Thyroid gland (tissue), 4 donors: ENCODE data around the gene CEP72.

Experiments used
- POLR2A ChIP-seq, 2 donors: fragments of 450-650 bp; IDR thresholded peaks; one replicate each; pipeline ENCODE4 v1.6.1; 2017; ENCODE audit warnings: antibody characterized with exemption in 2 of 2, mild to moderate bottlenecking in 2 of 2, moderate library complexity in 1 of 2
- TF ChIP-seq, protein P1 (sequence below), 6 experiments: fragments of 200-600 bp in 3 of 6; fragments of 450-650 bp in 3 of 6; sonication (generic) in 3 of 6; IDR thresholded peaks; one replicate each; pipeline ENCODE4 v1.5.1; 2016 to 2019; ENCODE audit warnings: antibody characterized with exemption in 6 of 6, mild to moderate bottlenecking in 2 of 6, inconsistent platforms in 1 of 6, moderate library complexity in 1 of 6

DNA sequence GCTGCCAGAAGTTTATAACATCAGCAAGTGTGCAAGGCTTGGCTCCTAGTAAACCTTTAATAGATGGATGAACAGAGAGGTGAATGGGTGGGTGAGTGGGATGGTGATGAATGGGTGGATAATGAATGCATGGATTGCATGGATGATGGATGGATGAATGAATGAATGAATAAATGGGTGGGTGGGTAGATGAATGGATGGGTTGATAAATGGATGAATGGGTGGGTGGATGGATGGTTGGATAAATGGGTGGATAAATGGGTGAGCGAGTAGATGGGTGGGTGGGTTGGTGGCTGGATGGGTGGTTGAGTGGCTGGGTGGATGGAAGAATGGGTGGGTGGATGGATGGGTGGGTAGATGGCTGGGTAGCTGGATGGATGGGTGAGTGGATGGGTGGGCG lies 28.5 kb upstream of the CEP72 start:
- TF ChIP-seq, protein P1, sequence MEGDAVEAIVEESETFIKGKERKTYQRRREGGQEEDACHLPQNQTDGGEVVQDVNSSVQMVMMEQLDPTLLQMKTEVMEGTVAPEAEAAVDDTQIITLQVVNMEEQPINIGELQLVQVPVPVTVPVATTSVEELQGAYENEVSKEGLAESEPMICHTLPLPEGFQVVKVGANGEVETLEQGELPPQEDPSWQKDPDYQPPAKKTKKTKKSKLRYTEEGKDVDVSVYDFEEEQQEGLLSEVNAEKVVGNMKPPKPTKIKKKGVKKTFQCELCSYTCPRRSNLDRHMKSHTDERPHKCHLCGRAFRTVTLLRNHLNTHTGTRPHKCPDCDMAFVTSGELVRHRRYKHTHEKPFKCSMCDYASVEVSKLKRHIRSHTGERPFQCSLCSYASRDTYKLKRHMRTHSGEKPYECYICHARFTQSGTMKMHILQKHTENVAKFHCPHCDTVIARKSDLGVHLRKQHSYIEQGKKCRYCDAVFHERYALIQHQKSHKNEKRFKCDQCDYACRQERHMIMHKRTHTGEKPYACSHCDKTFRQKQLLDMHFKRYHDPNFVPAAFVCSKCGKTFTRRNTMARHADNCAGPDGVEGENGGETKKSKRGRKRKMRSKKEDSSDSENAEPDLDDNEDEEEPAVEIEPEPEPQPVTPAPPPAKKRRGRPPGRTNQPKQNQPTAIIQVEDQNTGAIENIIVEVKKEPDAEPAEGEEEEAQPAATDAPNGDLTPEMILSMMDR (IDR thresholded peaks at IDR 0.05), result no peak
- TF ChIP-seq POLR2A (IDR thresholded peaks at IDR 0.05), result no peak
